Mucosa of stomach (tissue), 1 donor: ENCODE measurements around the gene RBM20.

Source experiments
- H3K27me3 ChIP-seq: one replicate; pipeline ENCODE4 v1.7.0; 2013; ENCODE audit warnings: mild to moderate bottlenecking, low read length; ENCODE audit not compliant: control insufficient read depth, insufficient read depth
- H3K36me3 ChIP-seq: one replicate; pipeline ENCODE4 v1.7.0; 2013; ENCODE audit warnings: low read length; ENCODE audit not compliant: control insufficient read depth, insufficient read depth
- H3K4me1 ChIP-seq: one replicate; pipeline ENCODE4 v1.7.0; 2013; ENCODE audit warnings: mild to moderate bottlenecking, low read length; ENCODE audit not compliant: control insufficient read depth, insufficient read depth
- H3K4me3 ChIP-seq: one replicate; pipeline ENCODE4 v1.7.0; 2013; ENCODE audit warnings: low read length
- H3K9ac ChIP-seq: one replicate; pipeline ENCODE4 v1.7.0; 2013; ENCODE audit warnings: mild to moderate bottlenecking, low read length, moderate library complexity
- H3K9me3 ChIP-seq: one replicate; pipeline ENCODE4 v1.7.0; 2013; ENCODE audit warnings: mild to moderate bottlenecking, low read length, moderate library complexity; ENCODE audit not compliant: control insufficient read depth
- donor health status: Pancreatic carcinoma.

Gene RBM20

GRCh38 chr10:110848106-110848505, 204.0 kb downstream of the RBM20 start:
- H3K9me3 ChIP-seq: no peaks in the 10 kb centered on the region
- no peaks in the 10 kb centered on the region for H3K36me3 ChIP-seq
- no peak overlapping the region for H3K4me3 ChIP-seq
- no peak overlapping the region for H3K9ac ChIP-seq
- no peaks in the 10 kb centered on the region for H3K27me3 ChIP-seq
- peaks cover 63% of the 10 kb centered on the region for H3K4me1 ChIP-seq

GRCh38 chr10:110850099-110850498, 206.0 kb downstream of the RBM20 start:
- Histone ChIP-seq H3K9ac (no peak overlapping the region), H3K36me3 (no peaks in the 10 kb centered on the region), H3K27me3 (no peaks in the 10 kb centered on the region), H3K4me3 (no peak overlapping the region), H3K9me3 (no peaks in the 10 kb centered on the region), H3K4me1 (peaks cover 45% of the 10 kb centered on the region)

- Histone ChIP-seq H3K4me1 (peaks cover 39% of the 10 kb centered on the region), H3K36me3 (no peaks in the 10 kb centered on the region), H3K4me3 (no peak overlapping the region), H3K27me3 (no peaks in the 10 kb centered on the region), H3K9me3 (no peaks in the 10 kb centered on the region), H3K9ac (no peak overlapping the region)
These were observed 207.0 kb downstream of the RBM20 start for GRCh38 chr10:110851020-110851612.

GRCh38 chr10:110852255-110852896, 208.2 kb downstream of the RBM20 start:
- H3K9ac ChIP-seq: no peak overlapping the region

GRCh38 chr10:110852947-110853346, 208.8 kb downstream of the RBM20 start:
- peaks cover 33% of the 10 kb centered on the region for H3K4me1 ChIP-seq
- no peaks in the 10 kb centered on the region for H3K36me3 ChIP-seq
- H3K9ac ChIP-seq: no peak overlapping the region
- H3K9me3 ChIP-seq: no peaks in the 10 kb centered on the region
- H3K4me3 ChIP-seq: no peak overlapping the region
- no peaks in the 10 kb centered on the region for H3K27me3 ChIP-seq

More at GRCh38 chr10:110852255-110852896, 208.2 kb downstream of the RBM20 start:
- Histone ChIP-seq H3K4me3 (no peak overlapping the region), H3K4me1 (peaks cover 29% of the 10 kb centered on the region), H3K27me3 (no peaks in the 10 kb centered on the region), H3K9me3 (no peaks in the 10 kb centered on the region), H3K36me3 (no peaks in the 10 kb centered on the region)

- Histone ChIP-seq H3K9me3 (no peaks in the 10 kb centered on the region), H3K4me1 (peaks cover 39% of the 10 kb centered on the region), H3K9ac (no peak overlapping the region), H3K4me3 (no peak overlapping the region), H3K36me3 (no peaks in the 10 kb centered on the region), H3K27me3 (no peaks in the 10 kb centered on the region)
These were observed 209.9 kb downstream of the RBM20 start for GRCh38 chr10:110853921-110854605.

GRCh38 chr10:110857265-110858171, 213.4 kb downstream of the RBM20 start:
- Histone ChIP-seq H3K9ac (no peak overlapping the region), H3K36me3 (no peaks in the 10 kb centered on the region), H3K27me3 (no peaks in the 10 kb centered on the region), H3K4me3 (no peak overlapping the region), H3K4me1 (peaks cover 48% of the 10 kb centered on the region), H3K9me3 (no peaks in the 10 kb centered on the region)

- no peaks in the 10 kb centered on the region for H3K9me3 ChIP-seq
- no peaks in the 10 kb centered on the region for H3K36me3 ChIP-seq
- no peak overlapping the region for H3K4me3 ChIP-seq
- H3K9ac ChIP-seq: no peak overlapping the region
- no peaks in the 10 kb centered on the region for H3K27me3 ChIP-seq
- peaks cover 46% of the 10 kb centered on the region for H3K4me1 ChIP-seq
These were observed 214.3 kb downstream of the RBM20 start for GRCh38 chr10:110858297-110858934.

- Histone ChIP-seq H3K9ac (no peak overlapping the region), H3K4me1 (peaks cover 50% of the 10 kb centered on the region), H3K27me3 (no peaks in the 10 kb centered on the region), H3K9me3 (no peaks in the 10 kb centered on the region), H3K36me3 (no peaks in the 10 kb centered on the region), H3K4me3 (no peak overlapping the region)
These were observed 215.3 kb downstream of the RBM20 start for GRCh38 chr10:110859206-110859972.

- Histone ChIP-seq H3K4me1 (peaks cover 56% of the 10 kb centered on the region), H3K4me3 (no peak overlapping the region), H3K36me3 (no peaks in the 10 kb centered on the region), H3K9me3 (no peaks in the 10 kb centered on the region), H3K27me3 (no peaks in the 10 kb centered on the region), H3K9ac (no peak overlapping the region)
These were observed 215.8 kb downstream of the RBM20 start for GRCh38 chr10:110859973-110860376.
